DMS79 (cell line): ENCODE data around the gene AJUBA.

Source experiments
- DNase-seq: peaks from one replicate; lab custom pipeline; 2025; lab: John Stamatoyannopoulos, UW

The AJUBA gene

DNA sequence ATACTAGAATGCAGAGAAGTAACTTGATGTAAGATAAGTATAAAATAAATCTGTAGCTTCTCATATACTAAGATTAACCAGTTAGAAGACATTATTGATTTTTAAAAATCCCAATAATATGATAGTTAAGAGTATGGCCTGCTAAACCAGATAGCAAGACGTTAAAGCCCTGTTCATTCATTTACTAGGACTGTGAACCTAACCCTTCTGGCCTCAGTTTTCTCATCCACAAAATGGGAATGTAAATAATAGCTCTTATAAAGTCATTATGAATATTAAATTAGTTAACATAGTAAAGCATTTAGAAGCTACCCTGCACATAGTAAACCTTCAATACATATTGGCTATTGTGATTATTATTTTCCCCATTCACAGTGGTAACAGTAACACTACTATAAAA is 47.2 kb downstream of the AJUBA start:
- DNase-seq, result no peak

DNA sequence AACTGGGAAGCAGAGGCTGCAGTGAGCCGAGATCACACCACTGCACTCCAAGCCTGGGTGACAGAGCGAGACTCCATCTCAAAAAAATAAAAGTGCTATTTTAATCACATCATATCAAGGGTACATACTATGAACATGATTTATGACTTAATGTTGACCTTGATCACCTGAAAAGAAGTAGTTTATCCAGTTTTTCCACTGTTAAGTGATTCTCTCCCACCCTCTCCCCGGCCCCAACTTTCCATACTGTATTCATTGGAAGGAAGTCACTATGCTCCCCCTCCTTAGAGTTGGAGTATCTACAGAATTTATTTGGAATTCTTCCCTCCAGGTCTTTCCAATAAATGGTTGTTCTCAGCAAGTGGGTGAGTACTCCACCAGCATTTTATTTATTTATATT is 50.2 kb downstream of the AJUBA start:
- no peak for DNase-seq

- no peak for DNase-seq
Observed at GRCh38 chr14:22929961-22930364, 52.4 kb downstream of the AJUBA start.

- DNase-seq, result peak; percentile 100
Observed at GRCh38 chr14:22929104-22929960, 53.0 kb downstream of the AJUBA start, which contains the start of gene PRMT5. Gene PRMT5, minus strand, starts transcription at chr14:22929376. Its CDS starts 15 bp downstream, at chr14:22929361.

DNA sequence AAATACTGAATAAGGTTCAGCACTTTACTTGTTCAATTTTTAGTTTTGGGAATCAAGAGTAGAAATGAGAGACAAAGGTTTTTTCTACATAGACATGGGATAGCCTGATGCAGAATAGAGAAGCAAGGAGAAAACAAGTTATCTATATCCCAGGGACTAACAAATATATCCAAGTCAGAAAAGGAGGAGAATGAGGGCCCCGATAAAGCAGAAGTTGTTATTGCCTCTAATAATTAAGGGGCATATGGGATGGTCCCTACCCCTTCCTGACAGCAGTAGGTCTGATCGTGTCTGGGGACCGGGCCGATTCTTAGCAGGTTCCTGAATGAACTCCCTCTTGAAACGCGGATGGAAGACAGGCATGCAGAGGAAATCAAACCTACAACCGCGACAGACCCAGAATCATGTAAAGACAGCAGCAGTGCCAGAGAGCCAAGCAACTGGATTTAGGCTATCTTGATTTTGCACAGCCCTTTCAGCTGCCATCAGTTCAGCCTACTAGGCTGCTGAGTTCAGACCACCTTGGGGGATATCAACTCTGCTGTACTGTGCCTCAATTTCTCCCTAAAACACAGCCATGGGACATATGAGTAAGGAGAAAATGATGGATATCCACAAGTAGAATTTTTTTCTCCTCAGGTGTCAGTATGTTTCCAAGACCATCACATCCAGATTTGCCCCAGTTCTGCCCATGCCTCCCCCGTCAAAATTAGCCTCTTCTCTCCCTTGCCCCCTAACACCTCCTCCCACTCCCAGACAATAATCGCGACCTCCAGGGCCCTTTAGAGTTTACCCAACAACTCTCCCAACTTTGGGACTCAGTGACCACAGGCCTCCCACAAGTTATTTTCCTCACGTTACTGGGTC is 53.9 kb downstream of the AJUBA start:
- DNase-seq, result no peak

DNA sequence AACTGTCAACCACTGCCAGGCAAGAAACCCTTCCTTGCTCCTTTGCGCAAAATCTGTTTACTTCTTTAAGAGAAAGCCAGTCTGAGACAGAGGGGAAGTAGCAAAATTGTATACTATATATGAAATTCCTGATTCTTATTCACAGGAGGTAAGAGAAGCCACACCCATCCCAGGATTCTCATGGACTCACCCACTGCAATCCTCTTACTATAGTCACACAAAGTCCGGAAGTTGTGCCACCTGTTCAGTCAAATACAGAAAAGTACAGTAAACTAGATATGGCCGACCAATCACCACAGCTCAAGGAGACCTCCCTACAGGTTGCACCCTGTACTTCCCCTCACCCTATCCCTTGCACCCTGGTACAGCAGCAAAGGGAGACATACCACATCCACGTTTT is 56.0 kb downstream of the AJUBA start:
- no peak for DNase-seq

DNA sequence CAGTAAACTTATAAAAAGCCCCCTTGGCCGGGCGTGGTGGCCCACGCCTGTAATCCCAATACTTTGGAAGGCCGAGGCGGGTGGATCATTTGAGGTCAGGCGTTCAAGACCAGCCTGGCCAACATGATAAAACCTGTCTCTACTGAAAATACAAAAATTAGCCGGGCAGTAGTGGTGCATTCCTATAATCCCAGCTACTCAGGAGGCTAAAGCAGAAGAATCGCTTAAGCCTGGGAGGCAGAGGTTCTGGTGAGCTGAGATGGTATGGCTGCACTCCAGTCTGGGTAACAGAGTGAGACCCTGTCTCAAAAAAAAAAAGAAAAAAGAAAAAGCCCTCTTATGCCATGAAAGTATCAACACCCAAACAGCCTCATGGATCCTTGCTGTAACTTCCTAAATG is 56.8 kb downstream of the AJUBA start:
- no peak for DNase-seq

GRCh38 chr14:22923746-22924145 is 58.6 kb downstream of the AJUBA start:
- no peak for DNase-seq

DNA sequence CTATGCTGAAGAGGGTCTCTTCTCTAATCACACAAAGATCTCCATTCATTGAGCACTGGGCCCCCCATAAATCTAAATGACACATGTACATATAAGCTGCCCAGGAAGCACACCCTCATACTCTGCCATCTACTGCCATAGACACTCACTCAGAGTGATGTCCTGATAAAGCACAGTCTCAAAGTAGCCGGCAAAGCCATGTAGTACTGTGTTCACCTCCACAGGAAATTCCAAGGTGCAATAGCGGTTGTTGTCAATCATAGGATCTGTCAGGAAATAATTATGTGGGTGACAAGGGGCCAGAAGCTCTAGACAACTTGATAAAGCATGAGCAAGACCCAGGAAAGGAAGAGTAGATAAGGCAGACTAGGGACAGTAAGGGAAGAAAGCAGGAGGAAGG is 60.1 kb downstream of the AJUBA start:
- DNase-seq, result no peak
